Activated CD4-positive, alpha-beta T cell treated with anti-CD3 and anti-CD28 coated beads, Interleukin-2, Interleukin-4, amounts not matched to agents 100 ng/mL and 50 ng/mL, durations not matched to agents 16 hours and 8 hours (primary cell): ENCODE data around the gene PIAS3.

Source experiments
- DNase-seq: peaks from one replicate; pipeline ENCODE4 v3.0.0-alpha.2; 2020; ENCODE audit warnings: low spot score

PIAS3 gene

DNA sequence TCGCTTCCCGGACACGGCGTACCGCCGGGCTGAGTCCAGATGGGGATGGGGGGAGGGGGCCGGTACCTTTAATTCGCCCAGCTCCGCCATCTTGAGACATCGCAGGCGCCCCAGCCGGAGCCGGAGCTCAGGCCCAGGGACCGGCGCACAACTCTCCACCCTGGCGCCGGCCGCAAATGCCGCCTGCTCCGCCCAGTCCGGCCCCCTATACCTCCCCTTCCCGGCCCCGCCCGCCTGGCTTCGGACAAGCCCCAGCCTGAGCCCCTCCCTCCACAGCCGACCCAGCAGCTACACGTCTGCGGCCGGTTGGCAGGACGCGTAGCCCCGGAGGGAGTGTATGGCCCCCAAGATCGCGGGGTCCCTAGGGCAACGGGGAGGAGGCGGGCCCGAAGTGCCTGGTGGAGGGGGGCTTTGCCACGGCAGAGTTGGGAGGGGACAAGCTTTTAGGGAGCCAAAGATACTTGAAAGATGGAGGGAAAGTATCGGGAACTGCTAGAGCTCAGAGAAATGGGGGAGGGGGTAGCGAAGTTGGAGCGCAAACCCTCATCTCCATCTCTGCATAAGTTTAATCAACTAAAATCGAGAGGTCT lies at the start of gene PIAS3:
TSS of gene PIAS3 (minus strand) at position 181 of the 590 bp plus-strand sequence. CDS start at position 90, 91 bp downstream.
- DNase-seq, result peak; percentile 93

DNA sequence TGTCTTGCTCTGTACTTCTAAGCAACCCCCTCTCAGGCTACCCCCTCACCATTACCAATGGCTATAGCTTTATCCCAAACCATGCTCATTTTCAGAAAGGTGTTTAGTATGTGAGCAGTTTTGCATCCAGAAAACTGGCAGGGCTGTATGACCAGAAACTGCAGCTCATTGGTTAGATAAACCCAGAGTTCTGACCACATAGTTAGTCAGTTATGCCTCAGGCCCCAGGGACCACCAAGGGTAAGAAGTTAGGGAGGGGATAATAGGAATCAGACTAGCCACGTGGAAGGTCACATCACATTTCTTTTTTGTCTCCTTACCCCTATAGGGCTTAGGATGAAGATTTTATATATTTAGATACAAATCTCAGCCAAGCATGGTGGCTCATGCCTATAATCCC lies 49.8 kb upstream of the PIAS3 start:
- DNase-seq, result no peak

DNA sequence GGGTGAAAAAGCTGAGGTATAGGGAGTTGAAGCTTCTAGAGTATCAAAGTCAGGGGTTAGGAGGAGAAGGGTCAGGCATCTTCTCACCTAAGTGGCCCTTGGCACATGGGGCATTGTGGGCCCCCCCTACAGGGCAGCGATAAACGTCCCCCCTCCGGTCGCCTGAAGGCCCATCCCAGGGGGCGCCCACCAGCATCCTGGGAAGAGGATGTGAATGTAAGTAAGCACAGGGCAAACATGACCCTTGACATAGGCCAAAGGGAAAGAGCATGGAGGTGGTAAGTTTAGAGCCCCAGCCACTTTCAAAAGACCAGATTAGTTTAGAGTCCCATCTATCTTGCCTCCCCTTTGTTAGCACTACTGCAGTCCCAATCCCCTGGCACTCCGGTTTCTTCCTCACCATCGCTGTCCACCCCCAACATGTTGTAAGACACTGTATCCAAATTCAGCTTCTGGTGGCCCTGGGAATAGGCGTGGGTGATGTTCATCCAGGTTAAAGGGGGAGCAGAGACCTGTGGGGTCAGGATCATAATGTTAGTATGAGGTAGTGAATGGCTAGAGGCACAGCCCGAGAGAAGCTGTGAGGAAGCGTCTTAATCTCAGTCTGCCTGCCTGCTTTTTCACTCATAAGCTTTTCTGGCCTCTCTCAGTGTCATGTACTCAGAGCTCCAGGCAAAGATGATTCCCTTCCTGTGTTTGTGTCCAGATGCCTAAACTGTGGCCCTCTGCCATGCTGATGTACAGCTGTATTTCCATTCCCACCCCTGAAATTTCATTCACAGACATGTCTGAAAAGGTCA lies 48.3 kb upstream of the PIAS3 start:
- no peak for DNase-seq

DNA sequence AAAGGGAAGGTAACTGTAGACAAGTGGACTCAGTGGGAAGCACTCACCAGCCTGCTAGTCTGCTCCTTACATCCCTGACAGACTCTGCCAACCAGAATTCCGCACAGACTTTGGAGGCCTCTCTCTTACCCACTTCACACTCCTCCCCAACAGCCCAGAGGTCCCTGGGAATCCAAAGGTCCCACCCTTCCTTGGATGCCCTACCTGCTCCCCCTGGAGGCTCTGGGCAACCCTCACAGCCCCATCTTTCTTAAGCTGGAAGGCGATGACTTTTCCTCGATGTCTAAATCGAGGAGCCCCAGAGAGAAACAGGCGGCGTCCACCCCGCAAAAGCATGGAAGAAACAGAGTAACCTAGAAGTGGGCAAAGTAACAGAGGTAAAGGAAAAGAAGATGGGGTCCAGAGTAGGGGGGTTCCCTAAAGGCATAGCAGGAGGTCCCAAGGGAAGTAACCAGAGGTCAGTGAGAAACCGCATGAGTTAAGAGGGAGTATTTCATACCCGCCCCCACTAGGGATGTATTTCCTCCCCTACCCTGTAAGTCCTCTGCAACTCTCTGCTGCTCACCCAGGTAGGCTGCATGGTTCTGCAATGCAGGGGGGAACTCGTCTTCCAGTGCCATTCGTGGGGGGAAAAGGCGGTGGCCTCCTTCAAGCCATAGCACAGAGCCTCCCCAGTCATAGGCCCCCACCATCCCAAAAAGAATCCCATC lies 42.6 kb upstream of the PIAS3 start:
- no peak for DNase-seq

DNA sequence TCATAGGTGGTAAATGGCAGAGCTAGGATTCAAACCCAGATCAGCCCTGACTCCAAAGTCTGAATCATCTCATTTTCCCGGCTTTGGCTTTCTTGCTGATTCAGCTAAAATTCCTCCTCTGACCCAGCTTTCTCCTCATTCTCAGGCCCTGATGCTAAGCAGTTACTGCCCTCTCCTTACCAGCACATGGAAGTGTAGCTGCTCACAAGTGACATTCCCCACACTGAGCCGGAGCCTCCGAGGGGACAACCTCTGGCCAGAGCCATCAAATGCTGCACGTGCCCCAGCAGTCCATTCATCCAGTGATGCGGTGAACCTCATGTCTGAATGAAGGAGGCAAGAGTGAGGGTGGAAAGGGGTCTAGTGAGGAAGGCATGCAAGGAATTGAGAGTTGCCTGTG lies 39.9 kb upstream of the PIAS3 start:
- DNase-seq, result no peak

DNA sequence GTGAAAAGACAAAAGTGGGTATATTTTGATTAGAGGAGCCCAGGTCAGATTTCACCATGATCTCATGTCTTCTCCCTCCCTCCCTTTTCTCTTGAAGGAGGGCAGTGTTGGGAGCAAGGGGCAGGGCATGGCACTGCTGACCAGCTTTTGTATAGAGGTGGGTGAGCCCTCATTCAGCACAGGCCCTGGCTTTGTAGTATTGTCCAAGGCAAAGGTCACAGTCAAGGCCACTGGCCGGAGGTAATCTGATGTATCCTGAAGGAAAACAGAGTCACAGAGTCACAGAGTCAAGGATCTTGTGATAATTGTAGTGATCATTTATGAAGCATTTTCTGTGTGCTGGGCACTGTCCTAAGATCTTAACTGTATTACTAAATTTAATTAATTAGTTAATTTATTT lies 39.1 kb upstream of the PIAS3 start:
- no peak for DNase-seq

DNA sequence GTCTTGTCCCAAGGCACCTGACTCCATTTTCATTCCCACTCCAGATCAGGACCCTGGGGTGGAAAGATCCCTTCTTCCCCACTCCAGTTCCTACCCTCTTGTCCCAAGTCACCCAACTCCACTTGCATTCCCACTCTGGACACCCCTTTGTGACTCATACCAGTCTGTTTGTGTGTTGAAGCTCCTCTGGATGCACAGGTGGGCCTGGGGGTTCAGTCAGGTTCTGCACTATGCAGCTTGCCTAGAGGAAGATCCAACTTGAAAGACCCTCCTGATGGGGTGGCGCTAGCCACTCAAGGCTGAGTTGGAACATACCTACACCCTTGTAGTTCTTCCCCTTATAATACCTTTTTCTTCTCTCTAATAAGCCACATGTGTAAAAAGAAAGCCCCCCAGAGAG lies 36.6 kb upstream of the PIAS3 start:
- no peak for DNase-seq

DNA sequence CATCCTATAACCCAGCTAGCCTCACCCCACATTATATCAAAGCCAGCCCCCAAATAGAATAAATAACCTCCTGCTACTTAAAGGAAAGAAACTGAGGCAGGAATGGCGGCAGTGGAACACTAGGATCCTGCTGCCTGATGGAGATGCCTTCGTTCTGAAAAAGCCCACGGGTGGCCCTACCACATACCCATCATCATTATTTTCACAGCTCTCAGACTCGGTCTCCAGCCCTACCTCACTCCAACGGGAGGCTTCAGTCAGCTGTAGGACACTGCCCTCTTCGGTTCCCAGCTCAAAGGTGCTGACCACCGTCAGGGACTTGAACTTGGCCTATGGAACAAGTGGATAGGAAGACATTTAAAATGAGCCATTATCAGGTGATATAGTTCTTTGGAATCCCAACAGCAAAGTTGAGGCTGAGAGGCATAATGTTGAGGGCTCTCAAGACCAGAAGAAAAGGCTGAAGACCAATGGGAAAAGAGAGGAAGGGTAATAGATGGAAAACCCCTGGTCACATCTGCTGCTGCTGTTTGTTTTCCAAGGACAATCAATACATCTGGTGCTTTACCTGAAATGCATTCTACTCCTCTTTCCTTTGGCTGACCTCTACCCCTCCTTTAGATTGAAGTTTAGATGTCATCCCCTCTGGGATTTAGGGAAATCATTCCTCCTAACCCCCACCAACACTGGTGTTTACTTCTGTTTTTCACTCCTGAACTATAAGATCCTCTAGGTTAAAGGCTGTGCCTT lies 34.6 kb upstream of the PIAS3 start:
- DNase-seq, result no peak

DNA sequence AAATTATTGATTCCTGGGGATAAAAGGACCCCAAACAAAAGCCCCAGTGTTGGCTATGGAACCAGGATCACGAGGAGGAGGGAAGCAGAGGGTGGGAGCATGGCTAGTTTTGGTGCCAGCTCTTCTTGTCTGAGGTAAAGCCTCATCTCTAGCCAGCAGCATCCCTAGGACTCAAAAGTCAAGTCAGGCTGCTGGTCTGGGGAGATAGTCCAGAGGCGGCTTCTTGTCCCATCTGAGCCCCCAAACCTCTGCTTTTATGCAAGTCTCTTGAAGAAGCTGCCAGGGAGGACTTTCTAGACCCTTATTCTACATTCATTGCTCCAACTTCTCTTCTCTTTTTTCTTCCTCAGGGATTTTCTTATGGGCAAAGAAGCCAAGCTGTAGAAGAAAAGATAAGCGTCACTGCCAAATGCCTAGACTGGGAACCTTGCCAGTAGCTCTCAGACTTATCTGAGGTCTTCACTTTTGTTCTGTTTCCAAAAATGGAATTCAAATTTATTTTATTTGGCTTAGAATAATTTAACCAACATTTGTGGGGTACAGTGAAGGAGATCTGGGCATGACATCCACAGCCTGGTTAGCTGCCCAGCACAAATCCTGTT lies 33.7 kb upstream of the PIAS3 start:
- DNase-seq, result no peak

DNA sequence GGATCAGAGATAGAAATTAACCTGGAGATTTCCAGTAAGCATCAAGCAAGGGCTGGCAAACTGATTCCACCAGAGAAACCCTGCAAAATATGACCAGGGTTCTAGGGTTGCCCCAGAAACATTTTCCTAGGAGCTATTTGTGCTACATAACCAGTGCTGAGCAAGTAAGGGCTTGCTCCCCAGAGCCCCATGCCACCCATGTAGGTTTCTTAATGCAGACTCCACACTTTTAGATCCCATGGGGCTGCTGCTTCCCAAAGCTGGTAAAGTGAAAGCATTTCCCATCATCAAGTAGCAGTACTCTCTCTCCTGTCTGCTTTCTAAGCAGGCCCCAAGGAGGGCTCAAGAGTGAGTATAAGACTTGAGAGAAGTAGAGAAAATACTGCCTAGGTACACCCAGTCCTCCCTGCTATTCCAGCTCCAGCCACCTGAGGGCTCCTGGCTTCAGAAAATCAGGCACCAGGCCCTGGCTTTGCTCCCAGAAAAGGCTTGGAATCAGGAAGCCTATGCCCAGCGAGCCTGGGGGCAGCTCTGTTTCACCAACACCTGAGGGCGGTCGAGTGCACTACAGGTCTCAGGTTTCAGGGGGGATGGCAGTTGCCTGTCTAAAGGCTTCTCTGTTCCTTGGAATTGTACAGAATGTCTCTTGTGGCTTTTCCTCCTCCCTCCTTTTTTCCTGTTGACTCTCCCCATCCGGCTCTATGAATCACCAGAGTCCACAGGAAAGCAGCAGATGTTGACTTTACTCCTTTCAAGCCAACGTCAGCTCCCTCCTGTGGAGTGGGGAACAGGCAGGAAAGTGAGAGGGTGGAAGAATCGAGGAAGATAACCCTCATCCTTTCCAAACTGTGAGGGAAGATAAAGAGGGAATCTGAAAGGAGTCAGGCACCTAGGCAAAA lies 33.0 kb upstream of the PIAS3 start:
- peak; percentile 42 for DNase-seq

DNA sequence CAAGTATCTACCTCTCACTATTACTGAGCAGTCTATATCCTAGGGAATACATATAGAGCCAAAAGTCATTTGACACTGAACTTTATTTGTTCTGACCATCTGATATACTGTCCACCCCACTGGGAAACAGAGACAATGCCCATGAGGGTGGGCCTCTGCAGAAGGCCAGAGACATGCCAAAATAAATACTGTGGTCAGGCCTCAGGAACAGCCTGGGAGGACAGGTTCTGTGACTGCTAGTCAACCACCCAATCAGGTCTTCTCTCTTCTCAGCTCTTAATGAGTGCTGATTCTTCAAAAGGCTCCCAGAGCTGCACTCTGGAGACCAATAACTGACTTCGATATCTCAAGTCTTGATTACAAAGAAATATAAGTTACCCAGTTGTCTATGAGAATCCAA lies 32.3 kb upstream of the PIAS3 start:
- DNase-seq, result no peak

DNA sequence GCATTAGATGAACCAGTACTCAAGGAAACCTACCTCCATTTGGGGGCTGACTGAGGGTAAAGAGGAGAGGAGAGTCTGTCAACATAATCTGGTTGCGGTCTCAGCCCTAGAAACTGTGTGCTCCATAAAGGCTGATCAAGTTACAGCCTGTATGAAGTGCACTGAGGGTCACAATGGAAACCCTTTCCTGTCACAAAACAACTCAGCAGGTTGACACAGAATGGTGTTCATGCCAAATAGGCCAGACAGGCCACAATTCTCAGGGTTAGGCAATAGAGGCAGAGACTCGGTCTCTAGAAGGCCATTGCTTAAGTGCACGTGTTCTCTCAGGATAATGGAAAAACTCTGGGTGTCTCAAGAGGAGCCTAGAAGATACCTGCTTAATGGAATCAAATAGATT lies 30.8 kb upstream of the PIAS3 start:
- no peak for DNase-seq

DNA sequence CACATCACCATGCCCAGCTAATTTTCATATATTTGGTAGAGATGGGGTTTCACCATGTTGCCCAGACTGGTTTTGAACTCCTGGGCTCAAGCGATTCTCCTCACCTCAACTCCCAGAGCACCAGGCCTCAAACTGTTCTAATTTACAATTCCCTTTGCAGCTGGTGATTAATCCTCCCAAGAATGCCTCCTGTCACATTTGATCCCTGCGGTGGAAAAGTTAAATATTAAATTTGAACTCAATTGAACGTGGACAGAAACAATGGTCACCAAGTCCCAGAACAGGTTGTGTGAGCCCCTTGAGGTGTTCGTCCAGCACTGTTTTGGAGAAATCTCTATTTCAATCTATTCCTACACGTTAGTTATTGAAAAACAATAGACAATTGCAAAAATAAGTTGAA lies 28.8 kb upstream of the PIAS3 start:
- no peak for DNase-seq

DNA sequence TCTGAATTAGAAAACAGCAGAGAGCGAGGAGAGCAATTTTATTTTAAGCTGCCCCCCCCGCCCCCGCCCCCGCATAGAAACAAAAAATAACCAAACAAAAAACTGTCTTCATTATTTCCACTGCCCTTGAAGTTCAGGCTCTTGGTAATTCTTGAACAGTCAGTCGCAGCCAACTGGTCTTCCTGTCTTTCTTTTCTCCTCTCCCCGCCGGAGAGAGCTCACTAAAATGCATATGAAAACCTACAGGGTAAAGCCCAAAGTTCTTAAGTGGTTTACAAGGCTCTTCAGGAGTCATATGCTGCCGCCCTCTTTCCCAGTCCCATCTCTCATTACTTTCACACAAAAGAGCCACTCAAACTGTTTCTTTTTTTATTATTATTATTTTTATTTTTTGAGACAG lies 27.9 kb upstream of the PIAS3 start:
- no peak for DNase-seq

DNA sequence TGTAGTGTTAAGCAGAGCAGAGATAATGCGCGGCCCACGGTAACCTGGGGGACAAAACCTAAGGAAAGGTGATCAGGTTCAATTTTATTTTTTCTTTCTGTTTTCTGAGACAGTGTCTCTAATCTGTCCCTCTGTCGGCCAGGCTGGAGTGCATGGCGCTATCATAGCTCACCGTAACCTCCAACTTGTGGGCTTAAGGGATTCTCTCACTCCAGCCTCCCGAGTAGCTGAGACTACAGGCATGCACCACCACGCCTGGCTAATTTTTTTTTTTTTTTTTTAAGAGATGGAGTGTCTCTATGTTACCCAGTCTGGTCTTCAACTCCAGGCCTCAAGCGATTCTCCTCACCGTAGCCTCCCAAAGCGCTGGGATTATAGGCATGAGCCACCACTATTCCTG lies 27.5 kb upstream of the PIAS3 start:
- no peak for DNase-seq

DNA sequence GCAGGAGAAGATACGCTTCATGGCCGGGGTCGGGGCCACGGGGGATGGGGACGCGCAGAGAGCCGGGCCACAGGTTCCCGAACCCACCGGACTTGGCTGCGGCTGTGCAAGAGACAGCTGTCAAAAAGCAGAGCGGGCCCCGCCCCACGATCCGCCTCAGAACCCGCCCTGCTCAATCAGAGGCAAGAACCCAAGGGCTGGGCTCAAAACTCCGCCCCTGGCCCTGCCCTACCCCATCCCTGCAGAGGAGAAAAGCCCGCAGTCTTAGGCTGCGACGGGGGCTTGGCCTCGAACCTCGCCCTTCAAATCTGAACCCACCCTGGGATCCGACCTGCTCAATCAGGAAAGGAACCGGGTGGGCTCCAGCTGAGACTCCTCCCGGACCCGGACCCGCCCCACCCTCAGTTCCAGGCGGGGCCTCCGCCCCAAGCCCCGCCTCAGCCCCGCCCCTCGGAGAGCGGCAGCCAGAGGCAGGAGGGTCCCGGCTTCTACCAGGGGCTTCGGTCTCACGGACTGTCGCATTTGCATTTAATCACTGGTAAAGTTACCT lies 26.9 kb upstream of the PIAS3 start, which contains the start of gene ANKRD35:
TSS of gene ANKRD35 (minus strand) at position 129 of the 550 bp plus-strand sequence. CDS start at position 21, 108 bp downstream.
- DNase-seq, result peak; percentile 72

DNA sequence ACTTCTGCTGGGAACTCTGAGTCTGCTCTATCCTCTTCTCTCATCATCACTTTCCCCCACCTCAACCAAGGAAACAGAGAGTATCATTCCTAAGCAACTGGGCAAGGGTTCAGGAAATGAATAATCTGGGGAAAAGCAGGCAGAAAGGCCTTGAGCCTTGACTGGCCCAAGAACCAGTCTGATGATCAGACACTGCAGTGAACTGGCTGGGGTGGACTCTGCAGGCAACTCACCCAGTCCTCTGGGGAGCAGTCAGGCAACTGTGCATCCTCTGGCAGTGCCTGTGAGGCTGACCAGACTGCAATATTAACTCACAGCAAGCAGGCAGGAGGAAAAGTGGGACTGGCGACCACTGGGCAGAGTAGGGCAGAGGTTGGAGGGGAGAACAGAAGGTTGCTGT lies 25.8 kb upstream of the PIAS3 start:
- no peak for DNase-seq

DNA sequence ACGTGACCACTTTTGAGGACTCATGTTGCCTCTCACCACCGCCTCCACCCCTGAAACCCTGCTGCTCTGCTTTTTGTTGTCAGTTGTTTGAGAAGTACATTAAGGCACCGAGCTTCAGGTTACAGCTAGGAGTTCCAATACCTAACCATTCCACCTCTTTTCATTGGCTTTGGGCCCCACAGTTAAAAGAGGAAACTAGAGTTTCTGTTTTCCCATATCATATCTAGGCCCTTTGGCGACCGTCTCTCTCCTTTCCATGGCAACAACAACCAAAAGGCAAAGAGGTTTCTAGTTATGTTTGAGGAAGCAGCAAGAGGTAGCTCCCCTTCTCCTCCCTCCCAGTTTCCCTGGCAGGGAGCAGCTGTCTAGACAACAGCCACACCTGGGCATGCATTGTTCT lies 20.9 kb upstream of the PIAS3 start:
- DNase-seq, result no peak

DNA sequence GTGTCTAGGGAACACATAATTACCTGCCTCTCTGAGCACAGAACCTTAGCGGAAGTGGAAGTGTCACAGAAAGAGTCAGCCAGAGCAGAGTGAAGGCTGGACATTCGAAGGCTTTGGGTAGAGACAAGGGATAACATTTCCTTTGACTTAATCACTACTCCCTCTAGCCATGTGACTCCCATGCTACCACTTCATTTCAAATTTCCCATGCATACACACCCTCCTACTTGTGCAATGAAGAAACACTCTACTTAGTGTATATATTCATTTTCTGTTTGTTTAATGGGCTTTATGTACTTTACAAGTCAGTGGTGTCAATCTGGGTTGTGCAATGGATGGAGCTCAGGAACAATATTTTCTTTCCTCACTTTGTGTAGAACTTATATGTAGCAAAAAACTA lies 19.8 kb upstream of the PIAS3 start:
- no peak for DNase-seq

DNA sequence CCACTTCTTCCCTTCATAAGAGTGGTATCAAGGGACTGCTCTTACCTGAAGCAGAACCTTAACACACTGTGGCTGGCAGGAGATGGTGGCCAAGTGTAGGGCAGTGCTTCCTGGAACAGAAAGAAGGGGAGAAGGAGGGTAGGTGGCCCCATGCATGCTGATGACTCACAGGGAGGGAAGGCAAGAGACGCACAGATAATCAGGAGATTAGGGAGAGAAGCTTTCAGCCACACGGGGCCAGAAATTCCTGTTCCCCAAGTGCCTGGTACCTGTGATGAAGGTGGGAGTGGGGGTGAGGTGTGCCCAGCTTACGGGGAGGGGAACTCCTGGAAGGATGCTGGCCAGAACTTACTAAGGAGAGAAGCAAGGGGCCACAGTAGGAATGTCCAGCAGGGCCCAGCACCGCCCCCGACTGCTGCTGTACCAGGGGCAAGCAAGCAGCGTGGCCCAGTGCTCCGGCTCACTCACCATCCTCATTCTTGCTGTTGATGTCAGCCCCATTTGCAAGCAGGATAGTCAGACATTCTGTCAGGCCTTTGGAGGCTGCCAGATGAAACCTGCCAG lies 19.1 kb upstream of the PIAS3 start:
- no peak for DNase-seq
